RPMI7951 (cell line): ENCODE results near the gene PP2D1. TPM values are rescaled to one million over a fixed set of nuclear protein-coding genes. Genes with fewer than 3 reads are reported as not detected.
"Not testable (repeated sequence)": the region's sequence is repeated elsewhere in the genome, so short reads cannot be mapped to it uniquely, and the experiment has no call there.

ENCODE experiments used
- DNase-seq: peaks from one replicate; pipeline ENCODE4 v3.0.0-alpha.2; 2012; ENCODE audit warnings: low read depth
- total RNA-seq: library from RNA; depleted of rRNA; stranded (reverse); fragments of >200 nt; shearing (Covaris generic); gene quantifications from 2 replicates; pipeline ENCODE4 v1.2.3, GENCODE V29; 2014

Gene PP2D1
- total RNA-seq, 1 experiment from 2014 or later: not detected

- DNase-seq: peak; percentile 71
These were observed 28.6 kb upstream of the PP2D1 start for GRCh38 chr3:20040548-20041196.

DNA sequence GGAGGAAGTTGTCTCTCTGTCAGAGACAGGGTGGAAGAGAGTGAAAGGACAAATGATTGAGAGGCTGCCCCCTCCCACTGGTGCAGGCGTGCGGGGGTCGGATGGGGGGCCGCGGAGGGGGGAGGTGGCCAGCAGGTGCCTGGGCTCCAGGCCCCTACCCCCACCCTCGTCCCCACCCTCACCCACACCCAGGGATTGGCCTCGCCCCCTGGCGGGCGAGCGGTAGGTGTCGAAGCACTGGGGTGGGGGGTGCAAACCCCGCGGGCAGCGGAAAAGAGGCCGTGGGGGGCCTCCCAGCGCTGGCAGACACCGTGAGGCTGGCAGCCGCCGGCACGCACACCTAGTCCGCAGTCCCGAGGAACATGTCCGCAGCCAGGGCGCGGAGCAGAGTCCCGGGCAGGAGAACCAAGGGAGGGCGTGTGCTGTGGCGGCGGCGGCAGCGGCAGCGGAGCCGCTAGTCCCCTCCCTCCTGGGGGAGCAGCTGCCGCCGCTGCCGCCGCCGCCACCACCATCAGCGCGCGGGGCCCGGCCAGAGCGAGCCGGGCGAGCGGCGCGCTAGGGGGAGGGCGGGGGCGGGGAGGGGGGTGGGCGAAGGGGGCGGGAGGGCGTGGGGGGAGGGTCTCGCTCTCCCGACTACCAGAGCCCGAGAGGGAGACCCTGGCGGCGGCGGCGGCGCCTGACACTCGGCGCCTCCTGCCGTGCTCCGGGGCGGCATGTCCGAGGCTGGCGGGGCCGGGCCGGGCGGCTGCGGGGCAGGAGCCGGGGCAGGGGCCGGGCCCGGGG lies 27.9 kb upstream of the PP2D1 start, which contains the start of gene KAT2B:
TSS of gene KAT2B (plus strand) at position 682 of the 783 bp plus-strand sequence. CDS start at position 714, 32 bp downstream.
- peak; percentile 65 for DNase-seq

- DNase-seq: no peak
These were observed 27.4 kb upstream of the PP2D1 start for GRCh38 chr3:20039466-20039764.

- no peak for DNase-seq
These were observed 26.8 kb upstream of the PP2D1 start for GRCh38 chr3:20038699-20039465.

- DNase-seq: no peak
These were observed 25.4 kb upstream of the PP2D1 start for GRCh38 chr3:20037255-20037996.

GRCh38 chr3:20035019-20035418 lies 23.0 kb upstream of the PP2D1 start:
- no peak for DNase-seq

- not testable (repeated sequence) for DNase-seq
These were observed 19.9 kb upstream of the PP2D1 start for GRCh38 chr3:20031939-20032338.

- DNase-seq: no peak
These were observed 16.9 kb upstream of the PP2D1 start for GRCh38 chr3:20028905-20029331.

- DNase-seq: no peak
These were observed 15.1 kb upstream of the PP2D1 start for GRCh38 chr3:20027136-20027535.

DNA sequence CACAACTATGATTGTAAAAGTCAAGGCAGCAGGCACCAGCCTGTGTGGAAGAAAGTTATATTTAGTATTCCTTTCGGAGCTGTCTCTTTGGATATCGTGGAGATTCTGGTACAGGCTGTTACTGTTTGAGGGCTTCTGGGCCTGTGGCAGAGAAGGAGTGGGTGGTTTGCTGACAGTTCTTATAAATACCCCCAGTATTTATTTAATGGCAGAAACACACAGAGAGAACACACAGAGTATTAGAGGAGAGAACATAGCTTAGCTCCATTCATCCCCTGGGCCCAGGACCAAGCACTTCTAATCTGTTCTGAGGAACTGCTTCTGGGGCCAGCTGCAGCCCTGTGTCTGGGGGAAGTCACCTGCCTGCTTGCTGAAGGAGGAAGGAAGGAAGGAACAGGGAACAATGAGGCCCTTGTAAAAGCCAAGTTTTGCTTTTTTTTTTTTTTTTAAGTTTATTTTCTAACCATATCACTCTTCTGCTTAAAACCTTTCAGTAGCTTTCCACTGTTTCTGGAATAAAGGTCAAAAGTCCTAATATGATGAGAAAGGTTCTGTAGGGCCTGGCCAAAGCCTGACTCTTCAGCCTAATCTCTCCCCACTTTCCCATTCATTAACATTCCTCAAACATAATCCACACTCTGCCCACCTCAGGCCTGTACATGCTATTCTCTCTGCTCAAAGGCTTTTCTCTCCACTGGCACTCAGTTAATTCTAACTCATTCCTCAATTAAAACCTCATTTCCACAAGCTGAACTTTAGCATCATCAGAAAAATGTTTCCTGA lies 11.8 kb upstream of the PP2D1 start:
- no peak for DNase-seq

- no peak for DNase-seq
These were observed 11.0 kb upstream of the PP2D1 start for GRCh38 chr3:20022954-20023622.

GRCh38 chr3:20016076-20016475 lies 4.0 kb upstream of the PP2D1 start:
- not testable (repeated sequence) for DNase-seq

DNA sequence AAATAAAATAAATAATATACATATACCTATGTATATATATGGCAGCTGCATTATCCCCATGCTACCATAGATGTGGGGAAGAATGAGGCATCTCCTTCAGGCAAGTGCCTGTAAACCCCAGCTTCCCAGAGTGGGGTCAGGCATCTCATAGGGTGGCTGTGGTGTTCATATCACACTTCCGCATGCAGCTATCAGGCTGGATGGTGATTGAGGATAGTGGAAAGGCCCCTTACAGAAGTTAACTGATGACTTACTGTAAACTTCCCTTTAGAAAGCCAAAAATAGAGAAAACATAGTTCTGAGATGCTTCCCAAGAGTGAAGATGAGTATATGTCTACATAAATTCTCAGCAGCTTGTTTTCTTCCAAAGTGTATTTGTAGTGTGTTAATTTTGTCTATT lies 3.5 kb upstream of the PP2D1 start:
- DNase-seq: no peak

GRCh38 chr3:20013396-20013795 lies 1.3 kb upstream of the PP2D1 start:
- no peak for DNase-seq

GRCh38 chr3:20008646-20009045 lies 3.4 kb downstream of the PP2D1 start:
- DNase-seq: no peak

DNA sequence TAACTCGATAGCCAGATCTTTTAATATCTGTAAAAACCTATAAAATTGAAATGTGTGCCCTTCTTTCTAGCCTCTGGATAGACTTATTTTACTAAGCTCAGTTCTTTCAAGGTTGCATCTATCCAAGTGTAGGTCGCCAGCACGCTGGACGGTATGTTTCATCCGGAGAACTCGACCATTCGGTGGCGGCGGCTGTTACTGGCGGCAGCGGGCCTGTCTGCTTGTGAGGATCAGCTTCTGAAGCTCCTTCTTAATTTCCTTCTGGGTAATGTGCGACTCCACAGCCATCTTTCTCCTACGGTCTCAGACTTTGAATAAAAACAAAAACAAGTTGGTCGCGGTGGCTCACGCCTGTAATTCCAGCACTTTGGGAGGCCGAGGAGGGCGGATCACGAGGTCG lies 4.1 kb downstream of the PP2D1 start:
- no peak for DNase-seq

GRCh38 chr3:20001932-20002331 lies 10.1 kb downstream of the PP2D1 start:
- no peak for DNase-seq

DNA sequence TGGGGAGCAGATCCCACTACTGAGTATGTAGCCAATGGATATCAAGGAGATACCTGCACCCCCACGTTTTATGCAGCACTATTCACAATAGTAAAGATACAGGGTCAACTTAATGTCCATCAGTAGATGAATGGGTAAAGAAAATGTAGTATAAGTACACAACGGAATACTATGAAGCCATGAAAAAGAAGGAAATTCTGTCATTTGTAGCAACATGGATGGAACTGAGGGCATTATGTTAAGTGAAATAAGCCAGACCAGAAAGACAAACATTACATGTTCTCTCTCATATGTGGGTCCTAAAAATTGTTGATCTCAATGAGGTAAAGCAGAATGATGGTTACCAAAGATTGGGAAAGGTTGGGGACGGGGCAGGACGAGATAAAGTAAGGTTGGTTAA lies 14.6 kb downstream of the PP2D1 start:
- no peak for DNase-seq

DNA sequence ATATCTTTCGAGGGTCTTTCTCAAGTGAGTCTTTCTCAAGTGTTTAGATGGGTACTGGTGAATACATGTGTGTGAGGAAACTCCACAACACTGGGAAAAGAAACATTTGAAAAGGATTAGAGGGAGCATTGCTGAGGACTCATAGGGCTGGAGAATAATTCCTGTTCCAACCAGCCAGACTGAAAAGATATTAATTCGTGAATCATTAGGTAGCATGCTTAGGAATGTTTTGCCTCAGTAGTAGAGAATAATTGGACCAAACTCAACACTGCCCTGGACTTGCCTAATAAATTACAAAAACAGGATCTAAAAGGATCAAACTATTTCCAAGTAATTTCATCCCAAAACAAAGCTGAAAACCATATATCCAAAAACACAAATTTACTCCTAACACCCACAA lies 17.3 kb downstream of the PP2D1 start:
- no peak for DNase-seq

GRCh38 chr3:19988904-19989303 lies 23.2 kb downstream of the PP2D1 start:
- DNase-seq: not testable (repeated sequence)

DNA sequence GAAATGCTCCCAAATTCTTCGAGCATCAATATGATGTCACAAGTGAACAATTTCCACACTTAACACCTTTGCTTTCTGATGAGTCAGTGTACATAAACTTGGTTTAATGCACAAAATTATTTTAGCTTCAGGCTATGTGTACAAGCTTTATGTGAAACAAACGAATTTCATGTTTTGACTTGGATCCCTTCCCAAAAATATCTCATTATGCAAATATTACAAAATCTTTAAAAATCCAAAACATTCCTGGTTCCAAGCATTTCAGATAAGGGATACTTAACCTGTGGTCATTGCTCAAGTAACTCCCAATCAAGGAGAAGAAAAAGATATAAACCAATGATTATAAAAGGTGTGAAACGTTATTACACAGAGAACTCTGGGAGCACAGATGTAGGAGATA lies 40.0 kb downstream of the PP2D1 start:
- DNase-seq: peak; percentile 5
